Measurements from ENCODE around the gene PHACTR4. TPM values are rescaled to one million over a fixed set of nuclear protein-coding genes. Genes with fewer than 3 reads are reported as not detected.

Gene PHACTR4
- total and polyA plus RNA-seq, 2 donors (not counting 3 experiments of a cell fraction or from before 2014, with no cell fraction given), result 25.4 to 61.0 TPM

DNA sequence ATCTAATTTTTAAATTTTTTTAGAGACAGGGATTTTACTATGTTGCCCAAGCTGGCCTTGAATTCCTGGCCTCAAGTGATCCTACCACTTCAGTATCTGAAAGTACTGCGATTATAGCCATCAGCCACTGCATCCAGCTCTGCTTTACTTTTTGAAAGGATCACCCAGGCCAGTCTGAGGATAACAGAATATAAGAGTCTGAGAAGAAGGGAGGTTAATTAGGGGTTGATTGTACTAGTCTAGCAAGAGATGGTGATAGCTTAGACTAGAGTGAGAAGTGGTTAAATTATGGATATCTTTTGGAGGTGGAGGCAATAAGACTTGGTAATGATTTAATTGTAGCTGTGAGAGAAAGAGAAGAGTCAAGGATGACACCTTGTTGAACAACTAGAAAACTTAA is 32.2 kb downstream of the PHACTR4 start:
- no peaks in the 10 kb centered on the region for H4K20me1 ChIP-seq (replicated peaks; ENCODE audit: control insufficient read depth, extremely low read depth, insufficient read depth, low read length)
- H2AFZ ChIP-seq (ENCODE audit: low read depth, low read length), result no peak overlapping the region
- DNase-seq (ENCODE audit: low read depth, low spot score) (no peak), FAIRE-seq (no peak)
- dilution Hi-C loops (cut with MboI; ENCODE audit: extremely low pct_ligation_motif_present, low sequenced_read_pairs) (no loop called here), intact Hi-C loops (cut with micrococcal nuclease) (no loop called here)
- no peak overlapping the region for H3K27ac ChIP-seq (ENCODE audit: insufficient read depth, low read depth, low read length)
- H3K9ac ChIP-seq (replicated peaks; ENCODE audit: extremely low read depth, insufficient read depth, low read length), result no peak overlapping the region
- ChIA-PET CTCF (interaction anchor here (0.9 to 1.4 kb wide), 3 partner anchors 9 to 42 kb away, joined by 3 to 6 read pairs (median 4); no protein-coding TSS in a partner anchor), POLR2A (interaction anchor here (0.5 kb wide), 1 partner anchor 168 kb away, joined by 3 read pairs; no protein-coding TSS in a partner anchor)
- TF ChIP-seq CTCF (IDR thresholded peaks at IDR 0.05; ENCODE audit: extremely low read depth in 1 of 2, insufficient read depth in 1 of 2, low read depth in 1 of 2, low read length in 2 of 2) (no peak), POLR2AphosphoS5 (IDR thresholded peaks at IDR 0.05; ENCODE audit: insufficient read depth, low read depth, low read length) (no peak), JUN (IDR thresholded peaks at IDR 0.05; ENCODE audit: borderline replicate concordance, insufficient read depth, insufficient read length, low read depth) (no peak), GATA2 (IDR thresholded peaks at IDR 0.05; ENCODE audit: insufficient read depth, insufficient read length, low read depth, low read length) (no peak), POLR2A (IDR thresholded peaks at IDR 0.05; ENCODE audit: low read depth, low read length) (no peak), EZH2 (IDR thresholded peaks at IDR 0.05; ENCODE audit: borderline replicate concordance, low read depth, low read length, severe bottlenecking) (no peak)
- TF ChIP-seq, protein P1, sequence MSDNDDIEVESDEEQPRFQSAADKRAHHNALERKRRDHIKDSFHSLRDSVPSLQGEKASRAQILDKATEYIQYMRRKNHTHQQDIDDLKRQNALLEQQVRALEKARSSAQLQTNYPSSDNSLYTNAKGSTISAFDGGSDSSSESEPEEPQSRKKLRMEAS (IDR thresholded peaks at IDR 0.05; ENCODE audit: insufficient read depth, insufficient read length), result no peak
- no peaks in the 10 kb centered on the region for H3K36me3 ChIP-seq (ENCODE audit: control insufficient read depth in 2 of 2, extremely low read depth in 1 of 2, insufficient read depth in 2 of 2, low read length in 2 of 2)
- no peaks in the 10 kb centered on the region for H3K4me1 ChIP-seq (ENCODE audit: control insufficient read depth, extremely low read depth, insufficient read depth, low read length)
- no TSS peak for BruUV-seq (replicated peaks)
- no peaks in the 10 kb centered on the region for H3K9me1 ChIP-seq (replicated peaks; ENCODE audit: control insufficient read depth, extremely low read depth, insufficient read depth, low read length)
- no peaks in the 10 kb centered on the region for H3K27me3 ChIP-seq (ENCODE audit: control insufficient read depth in 2 of 2, insufficient read depth in 2 of 2, low read length in 2 of 2)
- no peak overlapping the region for H3K4me2 ChIP-seq (ENCODE audit: insufficient read depth, low read length)
- peaks cover 10% of the 10 kb centered on the region for H3K79me2 ChIP-seq (ENCODE audit: control insufficient read depth, insufficient read depth, low read length)
- no peaks in the 10 kb centered on the region for H3K9me3 ChIP-seq (replicated peaks; ENCODE audit: control insufficient read depth, insufficient read depth, low read length)
- H3K4me3 ChIP-seq (replicated peaks in 1 of 3; ENCODE audit: insufficient read depth in 1 of 3, low read depth in 1 of 3, low read length in 3 of 3), result no peak overlapping the region

Data from endothelial cell of umbilical vein (primary cell).